ENCODE measurements around the gene C5AR2.
"Not testable (repeated sequence)": the region's sequence is repeated elsewhere in the genome, so short reads cannot be mapped to it uniquely, and the experiment has no call there.

C5AR2 gene

GRCh38 chr19:47331931-47332547 lies at the start of gene C5AR2:
Gene C5AR2 (plus strand): TSS chr19:47332175. CDS start chr19:47340800, 8,625 bp downstream.
- in situ Hi-C loops (cut with MboI; ENCODE audit: low sequenced_read_pairs): no loop called here

GRCh38 chr19:47283405-47284059 lies 48.4 kb upstream of the C5AR2 start:
- in situ Hi-C loops (cut with MboI; ENCODE audit: low sequenced_read_pairs): loop anchor here (25.0 kb wide), 1 partner anchor 429 kb away; the partner anchor contains the start of gene EHD2

- in situ Hi-C loops (cut with MboI; ENCODE audit: low sequenced_read_pairs): loop anchor here (25.0 kb wide), 1 partner anchor 428 kb away; the partner anchor contains the start of gene EHD2
Observed at GRCh38 chr19:47284324-47284899, 47.6 kb upstream of the C5AR2 start.

- in situ Hi-C loops (cut with MboI; ENCODE audit: low sequenced_read_pairs): loop anchor here (10.0 to 25.0 kb wide), 2 partner anchors 109 to 416 kb away; partner anchors contain the start of gene EHD2
Observed at GRCh38 chr19:47296036-47296435, 35.9 kb upstream of the C5AR2 start.

GRCh38 chr19:47300867-47301266 lies 31.1 kb upstream of the C5AR2 start:
- in situ Hi-C loops (cut with MboI; ENCODE audit: low sequenced_read_pairs): not testable (repeated sequence)

GRCh38 chr19:47302249-47302648 lies 29.7 kb upstream of the C5AR2 start:
- in situ Hi-C loops (cut with MboI; ENCODE audit: low sequenced_read_pairs): no loop called here

GRCh38 chr19:47303966-47304365 lies 28.0 kb upstream of the C5AR2 start:
- in situ Hi-C loops (cut with MboI; ENCODE audit: low sequenced_read_pairs): no loop called here

GRCh38 chr19:47305309-47305751 lies 26.6 kb upstream of the C5AR2 start:
- in situ Hi-C loops (cut with MboI; ENCODE audit: low sequenced_read_pairs): no loop called here

- in situ Hi-C loops (cut with MboI; ENCODE audit: low sequenced_read_pairs): no loop called here
Observed at GRCh38 chr19:47306303-47306702, 25.7 kb upstream of the C5AR2 start.

- in situ Hi-C loops (cut with MboI; ENCODE audit: low sequenced_read_pairs): no loop called here
Observed at GRCh38 chr19:47309038-47309437, 22.9 kb upstream of the C5AR2 start.

GRCh38 chr19:47309608-47310007 lies 22.4 kb upstream of the C5AR2 start, which contains the start of gene C5AR1:
Gene C5AR1 (plus strand): TSS chr19:47309861. CDS start chr19:47309896, 35 bp downstream.
- in situ Hi-C loops (cut with MboI; ENCODE audit: low sequenced_read_pairs): no loop called here

- in situ Hi-C loops (cut with MboI; ENCODE audit: low sequenced_read_pairs): no loop called here
Observed at GRCh38 chr19:47310323-47310722, 21.7 kb upstream of the C5AR2 start.

- in situ Hi-C loops (cut with MboI; ENCODE audit: low sequenced_read_pairs): no loop called here
Observed at GRCh38 chr19:47310819-47311218, 21.2 kb upstream of the C5AR2 start.

- in situ Hi-C loops (cut with MboI; ENCODE audit: low sequenced_read_pairs): no loop called here
Observed at GRCh38 chr19:47312366-47313006, 19.5 kb upstream of the C5AR2 start.

GRCh38 chr19:47313754-47314295 lies 18.1 kb upstream of the C5AR2 start:
- in situ Hi-C loops (cut with MboI; ENCODE audit: low sequenced_read_pairs): no loop called here

GRCh38 chr19:47315125-47315821 lies 16.7 kb upstream of the C5AR2 start:
- in situ Hi-C loops (cut with MboI; ENCODE audit: low sequenced_read_pairs): no loop called here

- in situ Hi-C loops (cut with MboI; ENCODE audit: low sequenced_read_pairs): no loop called here
Observed at GRCh38 chr19:47316513-47316912, 15.5 kb upstream of the C5AR2 start.

- in situ Hi-C loops (cut with MboI; ENCODE audit: low sequenced_read_pairs): no loop called here
Observed at GRCh38 chr19:47319923-47320871, 11.8 kb upstream of the C5AR2 start.

- in situ Hi-C loops (cut with MboI; ENCODE audit: low sequenced_read_pairs): no loop called here
Observed at GRCh38 chr19:47321630-47322029, 10.3 kb upstream of the C5AR2 start.

All from HL-60/S4 treated with retinoic acid at 250 ng/mL for 4 days and 3 days (cell line).